ENCODE measurements around the gene CFAP90. TPM values are rescaled to one million over a fixed set of nuclear protein-coding genes. Genes with fewer than 3 reads are reported as not detected.

The CFAP90 gene
- total and polyA plus RNA-seq, 8 donors, result 0.55 to 1.3 (median 1.0) TPM; not detected in 4

DNA sequence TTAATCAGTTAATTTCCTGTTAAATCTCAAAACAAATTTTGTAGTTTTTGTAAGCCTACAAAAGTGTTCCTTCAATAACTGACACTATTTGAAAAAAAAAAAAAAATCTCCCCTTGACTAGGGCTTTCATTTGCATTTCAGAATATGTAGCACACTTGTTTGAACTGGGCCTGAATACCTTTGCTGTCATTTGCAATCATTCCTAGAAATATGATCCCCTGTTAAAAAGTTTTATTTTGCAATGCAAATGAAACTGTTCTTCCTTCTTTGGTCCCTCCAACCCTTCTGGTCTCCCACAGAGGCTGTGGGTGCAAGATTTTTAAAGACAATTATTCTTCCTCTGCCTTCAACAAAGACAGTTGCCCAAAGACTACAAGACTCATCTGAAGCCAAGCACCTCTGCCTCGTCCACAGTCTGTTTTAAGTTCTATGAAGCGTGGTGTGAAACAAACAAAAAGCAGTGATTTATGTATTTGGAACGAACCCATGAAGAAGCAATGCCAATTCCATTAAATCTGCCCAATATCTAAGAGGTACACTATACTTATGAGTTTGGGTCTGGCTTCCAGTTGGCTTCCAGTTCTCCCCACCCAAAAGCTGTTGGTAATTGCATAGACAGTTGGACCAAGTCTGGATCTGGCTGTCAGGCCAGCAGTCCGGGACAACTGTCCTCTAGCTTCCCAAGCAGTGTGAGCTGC, 66.1 kb downstream of the CFAP90 start:
- intact Hi-C loops (cut with DNase I; ENCODE audit: low total_unique reads), result no loop called here
- H3K4me3 ChIP-seq, result no peak overlapping the region
- TF ChIP-seq EP300 (IDR thresholded peaks at IDR 0.05), result no peak
- TF ChIP-seq POLR2A (IDR thresholded peaks at IDR 0.05), result no peak
- no peak for TF ChIP-seq POLR2AphosphoS5 (IDR thresholded peaks at IDR 0.05)
- no peak for TF ChIP-seq CTCF (IDR thresholded peaks at IDR 0.05)
- H3K36me3 ChIP-seq, result no peaks in the 10 kb centered on the region
- 62 to 86% (median 78%) methylated on average over 4 of the region's 4 CpGs for WGBS, 5 donors
- no peaks in the 10 kb centered on the region for H3K9me3 ChIP-seq
- H3K27ac ChIP-seq, result no peak overlapping the region
- DNase-seq, result no peak
- no peaks in the 10 kb centered on the region for H3K4me1 ChIP-seq
- no peaks in the 10 kb centered on the region for H3K27me3 ChIP-seq

- H3K4me3 ChIP-seq, result no peak overlapping the region
- no peaks in the 10 kb centered on the region for H3K9me3 ChIP-seq
- intact Hi-C loops (cut with DNase I; ENCODE audit: low total_unique reads), result no loop called here
- H3K27ac ChIP-seq, result no peak overlapping the region
- H3K36me3 ChIP-seq, result no peaks in the 10 kb centered on the region
- TF ChIP-seq EP300 (IDR thresholded peaks at IDR 0.05) (no peak), POLR2A (IDR thresholded peaks at IDR 0.05) (no peak), POLR2AphosphoS5 (IDR thresholded peaks at IDR 0.05) (no peak), CTCF (IDR thresholded peaks at IDR 0.05) (no peak)
- 35 to 57% (median 51%) methylated on average over 2 to 3 of the region's 3 CpGs for WGBS, 5 donors
- H3K4me1 ChIP-seq, result no peaks in the 10 kb centered on the region
- no peak for DNase-seq
- no peaks in the 10 kb centered on the region for H3K27me3 ChIP-seq
Measured at GRCh38 chr5:7781899-7782298, 69.0 kb downstream of the CFAP90 start.

Other genes starting within 250 kb of the CFAP90 start
- gene FASTKD3, start 17.9 kb upstream of the CFAP90 start, total RNA-seq, result 10 to 100 TPM in 2 of 5 donors, 1 to 10 TPM in 1, under 1 TPM in 1, not detected in 1; 0.58 to 13.0 (median 7.2) TPM
- 10 to 100 TPM in 1 of 3 donors, 1 to 10 TPM in 2; 8.7 to 11.9 (median 9.9) TPM for gene FASTKD3, start 17.9 kb upstream of the CFAP90 start, polyA plus RNA-seq
- gene MTRR, start 18.0 kb upstream of the CFAP90 start, total RNA-seq, result 10 to 100 TPM; 11.0 to 53.9 (median 51.3) TPM
- gene MTRR, start 18.0 kb upstream of the CFAP90 start, polyA plus RNA-seq, result 10 to 100 TPM in 2 of 3 donors, 1 to 10 TPM in 1; 9.7 to 21.8 (median 15.1) TPM

Data from stomach (tissue), 9 donors.